OCI-LY1 (cell line): ENCODE data around the gene SCPEP1.

Experiments
- EZH2 ChIP-seq: fragments of 200-600 bp; sonication (generic), shearing (Covaris generic); IDR thresholded peaks from 2 replicates; pipeline ENCODE4 v1.8.0; 2017; ENCODE audit warnings: borderline replicate concordance, mixed run types, mild to moderate bottlenecking, antibody characterized with exemption, low read length, moderate library complexity, mixed read lengths
- TF ChIP-seq, protein P1 (sequence below): fragments of 200-600 bp; sonication (generic), shearing (Covaris generic); IDR thresholded peaks from 2 replicates; pipeline ENCODE4 v1.5.1; 2017; ENCODE audit warnings: mild to moderate bottlenecking, antibody characterized with exemption, low read length, moderate library complexity, mixed read lengths

DNA sequence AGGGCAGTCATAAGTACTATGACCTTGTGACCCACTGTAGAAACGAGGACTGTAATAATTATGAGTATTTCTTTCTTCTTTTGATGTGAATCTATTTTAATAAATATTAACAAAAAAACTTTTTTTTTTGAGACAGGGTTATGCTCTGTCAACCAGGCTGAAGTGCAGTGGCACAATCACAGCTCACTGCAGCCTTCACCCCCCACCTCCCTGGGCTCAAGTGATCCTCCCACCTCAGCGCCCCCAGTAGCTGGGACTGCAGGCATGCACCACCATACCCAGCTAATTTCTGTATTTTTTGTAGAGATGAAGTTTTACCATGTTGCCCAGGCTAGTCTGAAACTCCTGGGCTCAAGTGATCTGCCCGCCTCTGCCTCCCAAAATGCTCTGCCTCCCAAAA, 32.6 kb downstream of the SCPEP1 start:
- TF ChIP-seq, protein P1, sequence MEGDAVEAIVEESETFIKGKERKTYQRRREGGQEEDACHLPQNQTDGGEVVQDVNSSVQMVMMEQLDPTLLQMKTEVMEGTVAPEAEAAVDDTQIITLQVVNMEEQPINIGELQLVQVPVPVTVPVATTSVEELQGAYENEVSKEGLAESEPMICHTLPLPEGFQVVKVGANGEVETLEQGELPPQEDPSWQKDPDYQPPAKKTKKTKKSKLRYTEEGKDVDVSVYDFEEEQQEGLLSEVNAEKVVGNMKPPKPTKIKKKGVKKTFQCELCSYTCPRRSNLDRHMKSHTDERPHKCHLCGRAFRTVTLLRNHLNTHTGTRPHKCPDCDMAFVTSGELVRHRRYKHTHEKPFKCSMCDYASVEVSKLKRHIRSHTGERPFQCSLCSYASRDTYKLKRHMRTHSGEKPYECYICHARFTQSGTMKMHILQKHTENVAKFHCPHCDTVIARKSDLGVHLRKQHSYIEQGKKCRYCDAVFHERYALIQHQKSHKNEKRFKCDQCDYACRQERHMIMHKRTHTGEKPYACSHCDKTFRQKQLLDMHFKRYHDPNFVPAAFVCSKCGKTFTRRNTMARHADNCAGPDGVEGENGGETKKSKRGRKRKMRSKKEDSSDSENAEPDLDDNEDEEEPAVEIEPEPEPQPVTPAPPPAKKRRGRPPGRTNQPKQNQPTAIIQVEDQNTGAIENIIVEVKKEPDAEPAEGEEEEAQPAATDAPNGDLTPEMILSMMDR = no peak
- no peak for TF ChIP-seq EZH2
